Aorta (tissue), 5 donors: ENCODE data around the gene C5AR2. TPM values are rescaled to one million over a fixed set of nuclear protein-coding genes. Genes with fewer than 3 reads are reported as not detected.

ENCODE experiments used
- ATAC-seq: fragments of 200-7000 bp; cut with Tn5 transposase; one replicate; pipeline ENCODE4 v1.9.1; 2022; ENCODE audit warnings: moderate library complexity; ENCODE audit not compliant: low FRiP score
- DNase-seq, 2 donors: peaks; one replicate each; pipeline ENCODE4 v3.0.0-alpha.2; 2020
- H3K27ac ChIP-seq, 2 donors: one replicate each; pipeline ENCODE4 v1.5.1; 2013; ENCODE audit warnings: low read length in 2 of 2, mild to moderate bottlenecking in 2 of 2, moderate library complexity in 2 of 2, control low read depth in 1 of 2, inconsistent platforms in 1 of 2, low read depth in 1 of 2
- H3K27me3 ChIP-seq, 2 donors: one replicate each; pipeline ENCODE4 v1.6.1; 2013; ENCODE audit warnings: control low read depth in 1 of 2, low read length in 1 of 2, mild to moderate bottlenecking in 1 of 2, moderate library complexity in 1 of 2; ENCODE audit not compliant: insufficient read depth in 2 of 2, control insufficient read depth in 1 of 2
- H3K36me3 ChIP-seq, 2 donors: one replicate each; pipeline ENCODE4 v1.6.1; 2013; ENCODE audit warnings: control low read depth in 1 of 2, low read length in 1 of 2, mild to moderate bottlenecking in 1 of 2; ENCODE audit not compliant: insufficient read depth in 2 of 2, control insufficient read depth in 1 of 2
- H3K4me1 ChIP-seq, 2 donors: one replicate each; pipeline ENCODE4 v1.6.1; 2013; ENCODE audit warnings: low read length in 2 of 2, control low read depth in 1 of 2, mild to moderate bottlenecking in 1 of 2, moderate library complexity in 1 of 2; ENCODE audit not compliant: insufficient read depth in 2 of 2, control insufficient read depth in 1 of 2
- H3K4me3 ChIP-seq, 2 donors: one replicate each; pipeline ENCODE4 v1.5.1; 2013; ENCODE audit warnings: low read length in 2 of 2, control low read depth in 1 of 2, mild to moderate bottlenecking in 1 of 2
- H3K9me3 ChIP-seq: one replicate; pipeline ENCODE4 v1.6.1; 2013; ENCODE audit warnings: mild to moderate bottlenecking, low read length; ENCODE audit not compliant: control insufficient read depth
- WGBS, 2 donors: extraction: QIAGEN DNeasy Blood & Tissue Kit; methylation state at CpG; one replicate each; pipeline ENCODE4 v1.1.7; 2013; 5-methylcytosine and 5-hydroxymethylcytosine counted together
- intact Hi-C, 2 donors: fragments of 100-400 bp; cut with DNase I; formaldehyde crosslinking; loops; one replicate each; pipeline versions ENCODE4 v1.14.2 to v1.15.0; 2022
- polyA plus RNA-seq, 2 donors: library from polyadenylated mRNA; stranded (reverse); fragments of 200-250 nt; gene quantifications; one replicate each; pipeline ENCODE4 v1.2.3, GENCODE V29; 2013
- total RNA-seq, 2 donors: library from RNA; stranded (reverse); fragmentation: NEBNext Ultra II Directional; extraction: Animal tissue kit (Norgen Biotek cat#: 25700); gene quantifications; one replicate each; pipeline ENCODE4 v1.2.1, GENCODE V29; 2021
- donor health status: healthy with polysubstance abuse.
- donor health status: Bipolar disorder and iron deficiency.
- donor health status: DM: no; HTN: no; CAD: no.
- donor health status: DM: no; HTN: no; CAD: no.
- donor health status: DM: yes; HTN: yes; CAD: no.

The C5AR2 gene
- total and polyA plus RNA-seq, 4 donors, result 0.20 to 13.6 (median 4.2) TPM

GRCh38 chr19:47348819-47349795 lies 17.1 kb downstream of the C5AR2 start, which contains the start of gene DHX34:
TSS of gene DHX34 (plus strand) at chr19:47349315. CDS start at chr19:47353031, 3,716 bp downstream.
- Histone ChIP-seq H3K27ac (no peak within 1 kb of the TSS), H3K4me1 (no peaks in the 10 kb centered on the region), H3K9me3 (no peaks in the 10 kb centered on the region), H3K36me3 (peaks cover 0 to 3% of the 10 kb centered on the region in 2 donors), H3K27me3 (no peaks in the 10 kb centered on the region), H3K4me3 (peak within 1 kb of the TSS; percentile 59 to 70)
- WGBS, 2 donors, result 3% methylated on average over 63 of the region's 63 CpGs
- peak; percentile 100 for ATAC-seq
- intact Hi-C loops, result loop anchor here (5.0 to 10.0 kb wide), 2 partner anchors 37 to 54 kb away; no protein-coding TSS in a partner anchor
- DNase-seq, result peak; percentile 99

GRCh38 chr19:47350630-47351029 lies 18.7 kb downstream of the C5AR2 start:
- Histone ChIP-seq H3K36me3 (peaks cover 0 to 3% of the 10 kb centered on the region in 2 donors), H3K27me3 (no peaks in the 10 kb centered on the region), H3K9me3 (no peaks in the 10 kb centered on the region), H3K27ac (no peak overlapping the region), H3K4me1 (no peaks in the 10 kb centered on the region), H3K4me3 (no peak overlapping the region)
- no peak for DNase-seq
- WGBS, 2 donors, result 85 to 90% methylated on average over 6 of the region's 6 CpGs
- intact Hi-C loops, result no loop called here
- ATAC-seq, result no peak

GRCh38 chr19:47351548-47351947 lies 19.6 kb downstream of the C5AR2 start:
- Histone ChIP-seq H3K4me1 (no peaks in the 10 kb centered on the region), H3K4me3 (no peak overlapping the region), H3K36me3 (peaks cover 0 to 3% of the 10 kb centered on the region in 2 donors), H3K27me3 (no peaks in the 10 kb centered on the region), H3K9me3 (no peaks in the 10 kb centered on the region), H3K27ac (no peak overlapping the region)
- DNase-seq, result no peak
- 77 to 79% methylated on average over 3 of the region's 3 CpGs for WGBS, 2 donors
- ATAC-seq, result no peak
- intact Hi-C loops, result no loop called here

- Histone ChIP-seq H3K27me3 (no peaks in the 10 kb centered on the region), H3K9me3 (no peaks in the 10 kb centered on the region), H3K4me1 (no peaks in the 10 kb centered on the region), H3K4me3 (no peak overlapping the region), H3K36me3 (peaks cover 0 to 3% of the 10 kb centered on the region in 2 donors), H3K27ac (no peak overlapping the region)
- intact Hi-C loops, result no loop called here
- WGBS, 2 donors, result 57 to 59% methylated on average over 2 of the region's 2 CpGs
- DNase-seq, result no peak
- ATAC-seq, result no peak
These were observed 20.1 kb downstream of the C5AR2 start for GRCh38 chr19:47352095-47352494.

- H3K36me3 ChIP-seq, result peaks cover 0 to 6% of the 10 kb centered on the region in 2 donors
- no peaks in the 10 kb centered on the region for H3K4me1 ChIP-seq
- 77 to 78% methylated on average over 24 of the region's 24 CpGs for WGBS, 2 donors
- no peak overlapping the region for H3K27ac ChIP-seq
- DNase-seq, result no peak
- no peaks in the 10 kb centered on the region for H3K27me3 ChIP-seq
- ATAC-seq, result no peak
- no peaks in the 10 kb centered on the region for H3K9me3 ChIP-seq
- intact Hi-C loops, result no loop called here
- no peak overlapping the region for H3K4me3 ChIP-seq
These were observed 21.3 kb downstream of the C5AR2 start for GRCh38 chr19:47353307-47353712.

- Histone ChIP-seq H3K36me3 (peaks cover 0 to 10% of the 10 kb centered on the region in 2 donors), H3K4me1 (no peaks in the 10 kb centered on the region), H3K9me3 (no peaks in the 10 kb centered on the region), H3K27me3 (no peaks in the 10 kb centered on the region), H3K4me3 (no peak overlapping the region), H3K27ac (no peak overlapping the region)
- ATAC-seq (no peak), DNase-seq (no peak)
- 98 to 99% methylated on average over 6 of the region's 6 CpGs for WGBS, 2 donors
- intact Hi-C loops, result no loop called here
These were observed 24.9 kb downstream of the C5AR2 start for GRCh38 chr19:47356900-47357299.

- H3K27me3 ChIP-seq, result no peaks in the 10 kb centered on the region
- no peak overlapping the region for H3K27ac ChIP-seq
- H3K36me3 ChIP-seq, result peaks cover 0 to 10% of the 10 kb centered on the region in 2 donors
- 95% methylated on average over 25 to 28 of the region's 28 CpGs for WGBS, 2 donors
- H3K4me3 ChIP-seq, result no peak overlapping the region
- no peaks in the 10 kb centered on the region for H3K9me3 ChIP-seq
- no peak for ATAC-seq
- no peaks in the 10 kb centered on the region for H3K4me1 ChIP-seq
- intact Hi-C loops, result no loop called here
- DNase-seq, result no peak
These were observed 26.1 kb downstream of the C5AR2 start for GRCh38 chr19:47357788-47358680.

GRCh38 chr19:47358936-47359335 lies 27.0 kb downstream of the C5AR2 start:
- no peaks in the 10 kb centered on the region for H3K4me1 ChIP-seq
- WGBS, 2 donors, result 79 to 88% methylated on average over 6 of the region's 6 CpGs
- intact Hi-C loops, result no loop called here
- no peak overlapping the region for H3K27ac ChIP-seq
- ATAC-seq (no peak), DNase-seq (no peak)
- no peaks in the 10 kb centered on the region for H3K9me3 ChIP-seq
- no peak overlapping the region for H3K4me3 ChIP-seq
- no peaks in the 10 kb centered on the region for H3K27me3 ChIP-seq
- H3K36me3 ChIP-seq, result peaks cover 0 to 6% of the 10 kb centered on the region in 2 donors
